HUES6 (cell line): ENCODE measurements around the gene ZNF177.
"Not testable (repeated sequence)": the region's sequence is repeated elsewhere in the genome, so short reads cannot be mapped to it uniquely, and the experiment has no call there.

Experiments
- H3K27ac ChIP-seq: 2 replicates; pipeline ENCODE4 v1.7.0; 2013; ENCODE audit warnings: low read depth, mild to moderate bottlenecking, low read length, inconsistent platforms
- H3K27me3 ChIP-seq: 2 replicates; pipeline ENCODE4 v1.6.1; 2013; ENCODE audit warnings: low read length; ENCODE audit not compliant: control insufficient read depth, insufficient read depth
- H3K36me3 ChIP-seq: 2 replicates; pipeline ENCODE4 v1.6.1; 2013; ENCODE audit warnings: low read length; ENCODE audit not compliant: control insufficient read depth, insufficient read depth
- H3K4me1 ChIP-seq: 2 replicates; pipeline ENCODE4 v1.6.1; 2013; ENCODE audit warnings: low read length; ENCODE audit not compliant: control insufficient read depth, insufficient read depth
- H3K4me3 ChIP-seq: 2 replicates; pipeline ENCODE4 v1.5.1; 2013; ENCODE audit warnings: low read depth, low read length
- H3K9ac ChIP-seq: one replicate; pipeline ENCODE4 v1.6.1; 2013; ENCODE audit warnings: mild to moderate bottlenecking, low read length
- H3K9me3 ChIP-seq: 2 replicates; pipeline ENCODE4 v1.6.1; 2013; ENCODE audit warnings: low read depth, low read length; ENCODE audit not compliant: control insufficient read depth, insufficient read depth

The ZNF177 gene

GRCh38 chr19:9362905-9363304 is at the start of gene ZNF177:
Gene ZNF177 (plus strand): TSS chr19:9363013. CDS start chr19:9378312, 15,299 bp downstream.
- H3K4me3 ChIP-seq: no peak within 1 kb of the TSS; the same call in 1 of the 2 replicates
- no peaks in the 10 kb centered on the region for H3K4me1 ChIP-seq
- H3K36me3 ChIP-seq: peaks cover under 1% of the 10 kb centered on the region; the same call in 1 of the 2 replicates
- H3K27me3 ChIP-seq: no peaks in the 10 kb centered on the region
- no peak within 1 kb of the TSS for H3K27ac ChIP-seq
- peaks cover 67% of the 10 kb centered on the region for H3K9me3 ChIP-seq
- H3K9ac ChIP-seq: no peak within 1 kb of the TSS

- Histone ChIP-seq H3K9me3 (peaks cover 49% of the 10 kb centered on the region), H3K27ac (no peak overlapping the region), H3K9ac (no peak overlapping the region), H3K4me3 (no peak overlapping the region), H3K27me3 (no peaks in the 10 kb centered on the region), H3K4me1 (0 out of 2 replicates have a peak, but pooled peaks cover 2% of the 10 kb centered on the region), H3K36me3 (no peaks in the 10 kb centered on the region)
Observed at GRCh38 chr19:9313756-9314155, 49.1 kb upstream of the ZNF177 start.

- Histone ChIP-seq H3K4me1 (no peaks in the 10 kb centered on the region), H3K36me3 (peaks cover 8% of the 10 kb centered on the region), H3K9ac (no peak overlapping the region), H3K9me3 (peaks cover 39% of the 10 kb centered on the region), H3K4me3 (no peak overlapping the region), H3K27ac (no peak overlapping the region), H3K27me3 (no peaks in the 10 kb centered on the region)
Observed at GRCh38 chr19:9321338-9321737, 41.5 kb upstream of the ZNF177 start.

- H3K9ac ChIP-seq, H3K4me3 ChIP-seq, H3K27ac ChIP-seq, H3K4me1 ChIP-seq, H3K27me3 ChIP-seq, H3K36me3 ChIP-seq: not testable (repeated sequence)
- peaks cover 36% of the 10 kb centered on the region for H3K9me3 ChIP-seq
Observed at GRCh38 chr19:9321756-9322155, 41.1 kb upstream of the ZNF177 start.

- not testable (repeated sequence) for H3K4me3 ChIP-seq, H3K9ac ChIP-seq, H3K27me3 ChIP-seq
Observed at GRCh38 chr19:9322201-9322600, 40.6 kb upstream of the ZNF177 start.

GRCh38 chr19:9323557-9323918 is 39.3 kb upstream of the ZNF177 start:
- Histone ChIP-seq H3K9ac (peak overlapping the region; percentile 7), H3K9me3 (peaks cover 37% of the 10 kb centered on the region), H3K4me3 (peak overlapping the region; percentile 84), H3K27me3 (no peaks in the 10 kb centered on the region), H3K36me3 (peaks cover 13% of the 10 kb centered on the region), H3K27ac (no peak overlapping the region), H3K4me1 (no peaks in the 10 kb centered on the region)

More at GRCh38 chr19:9322201-9322600, 40.6 kb upstream of the ZNF177 start:
- not testable (repeated sequence) for H3K27ac ChIP-seq, H3K4me1 ChIP-seq
- peaks cover 35% of the 10 kb centered on the region for H3K9me3 ChIP-seq
- peaks cover 11% of the 10 kb centered on the region for H3K36me3 ChIP-seq

GRCh38 chr19:9323919-9324583 is 38.8 kb upstream of the ZNF177 start, which contains the start of gene ZNF559:
Gene ZNF559 (plus strand): TSS chr19:9324179. CDS start chr19:9338550, 14,371 bp downstream.
- Histone ChIP-seq H3K4me1 (no peaks in the 10 kb centered on the region), H3K36me3 (peaks cover 16% of the 10 kb centered on the region), H3K27me3 (no peaks in the 10 kb centered on the region), H3K9ac (peak within 1 kb of the TSS; percentile 55), H3K4me3 (peak within 1 kb of the TSS; percentile 84), H3K9me3 (peaks cover 41% of the 10 kb centered on the region), H3K27ac (peak within 1 kb of the TSS; percentile 64; the same call in 1 of the 2 replicates)

- Histone ChIP-seq H3K4me1 (no peaks in the 10 kb centered on the region), H3K9me3 (peaks cover 46% of the 10 kb centered on the region), H3K4me3 (peak overlapping the region; percentile 84), H3K27me3 (no peaks in the 10 kb centered on the region), H3K27ac (0 out of 2 replicates have a peak overlapping the region, but pooled peaks have one; percentile 64), H3K36me3 (peaks cover 16% of the 10 kb centered on the region), H3K9ac (peak overlapping the region; percentile 55)
Observed at GRCh38 chr19:9324584-9324962, 38.2 kb upstream of the ZNF177 start.

GRCh38 chr19:9329999-9330398 is 32.8 kb upstream of the ZNF177 start:
- H3K4me3 ChIP-seq: no peak overlapping the region
- H3K9me3 ChIP-seq: peaks cover 73% of the 10 kb centered on the region
- H3K27ac ChIP-seq: no peak overlapping the region
- H3K9ac ChIP-seq: no peak overlapping the region
- no peaks in the 10 kb centered on the region for H3K4me1 ChIP-seq
- H3K27me3 ChIP-seq: no peaks in the 10 kb centered on the region
- H3K36me3 ChIP-seq: peaks cover 43% of the 10 kb centered on the region

- peaks cover 61% of the 10 kb centered on the region for H3K36me3 ChIP-seq
- H3K4me3 ChIP-seq: 0 out of 2 replicates have a peak overlapping the region, but pooled peaks have one; percentile 10
- H3K27me3 ChIP-seq: no peaks in the 10 kb centered on the region
- peaks cover 89% of the 10 kb centered on the region for H3K9me3 ChIP-seq
- H3K9ac ChIP-seq: no peak overlapping the region
- no peaks in the 10 kb centered on the region for H3K4me1 ChIP-seq
- H3K27ac ChIP-seq: no peak overlapping the region
Observed at GRCh38 chr19:9342610-9343304, 20.1 kb upstream of the ZNF177 start.

GRCh38 chr19:9345005-9345404 is 17.8 kb upstream of the ZNF177 start:
- Histone ChIP-seq H3K9ac (no peak overlapping the region), H3K4me1 (no peaks in the 10 kb centered on the region), H3K36me3 (peaks cover 45% of the 10 kb centered on the region), H3K27ac (no peak overlapping the region), H3K27me3 (no peaks in the 10 kb centered on the region), H3K4me3 (no peak overlapping the region), H3K9me3 (peaks cover 87% of the 10 kb centered on the region)
